Astrocyte (in vitro differentiated cells and primary cell): ENCODE measurements around the gene PARD6A. TPM values are rescaled to one million over a fixed set of nuclear protein-coding genes. Genes with fewer than 3 reads are reported as not detected.
"Not testable (repeated sequence)": the region's sequence is repeated elsewhere in the genome, so short reads cannot be mapped to it uniquely, and the experiment has no call there.

Source experiments
- DNase-seq: peaks from one replicate; pipeline ENCODE4 v3.0.0-alpha.2; 2010; ENCODE audit warnings: low read depth
- FAIRE-seq: peaks from 2 replicates; lab custom pipeline; 2011; peaks lifted over from hg19 to GRCh38; lab: Jason Lieb, UNC
- H2AFZ ChIP-seq: 2 replicates; pipeline ENCODE4 v1.6.0; 2012; ENCODE audit warnings: low read depth, low read length, inconsistent platforms
- H3K27ac ChIP-seq: 2 replicates; pipeline ENCODE4 v1.5.1; 2011; ENCODE audit warnings: low read depth, low read length, inconsistent platforms
- H3K27me3 ChIP-seq: 2 replicates; pipeline ENCODE4 v1.6.0; 2011; ENCODE audit warnings: low read length, inconsistent platforms; ENCODE audit not compliant: insufficient read depth
- H3K36me3 ChIP-seq: 2 replicates; pipeline ENCODE4 v1.5.1; 2011; ENCODE audit warnings: low read length, inconsistent platforms; ENCODE audit not compliant: insufficient read depth
- H3K4me1 ChIP-seq: 2 replicates; pipeline ENCODE4 v1.5.1; 2011; ENCODE audit warnings: low read length, inconsistent platforms; ENCODE audit not compliant: insufficient read depth
- H3K4me2 ChIP-seq: 2 replicates; pipeline ENCODE4 v1.6.0; 2012; ENCODE audit warnings: low read length, inconsistent platforms
- H3K4me3 ChIP-seq: 2 replicates; pipeline ENCODE4 v1.5.1; 2011; ENCODE audit warnings: low read depth, mild to moderate bottlenecking, low read length, inconsistent platforms; ENCODE audit not compliant: insufficient read depth
- H3K79me2 ChIP-seq: 2 replicates; pipeline ENCODE4 v1.6.0; 2012; ENCODE audit warnings: mild to moderate bottlenecking, low read length, inconsistent platforms; ENCODE audit not compliant: insufficient read depth
- H3K9ac ChIP-seq: 2 replicates; pipeline ENCODE4 v1.6.0; 2012; ENCODE audit warnings: mild to moderate bottlenecking, low read length, inconsistent platforms
- H3K9me3 ChIP-seq: 2 replicates; pipeline ENCODE4 v1.5.1; 2012; ENCODE audit warnings: low read depth, mild to moderate bottlenecking, low read length, inconsistent platforms; ENCODE audit not compliant: insufficient read depth
- H4K20me1 ChIP-seq: 2 replicates; pipeline ENCODE4 v1.6.0; 2012; ENCODE audit warnings: low read length, inconsistent platforms; ENCODE audit not compliant: insufficient read depth
- H3K27ac Mint-ChIP-seq: one replicate; pipeline ENCODE4 v1.8.0; 2021; ENCODE audit warnings: mild to moderate bottlenecking, mixed read lengths; ENCODE audit not compliant: unreplicated experiment
- H3K27me3 Mint-ChIP-seq: one replicate; pipeline ENCODE4 v1.8.0; 2021; ENCODE audit warnings: low read depth, mixed read lengths; ENCODE audit not compliant: unreplicated experiment
- H3K36me3 Mint-ChIP-seq: one replicate; pipeline ENCODE4 v1.8.0; 2021; ENCODE audit warnings: low read depth, mixed read lengths; ENCODE audit not compliant: unreplicated experiment
- H3K4me1 Mint-ChIP-seq: one replicate; pipeline ENCODE4 v1.8.0; 2021; ENCODE audit warnings: low read depth, mixed read lengths; ENCODE audit not compliant: unreplicated experiment
- H3K4me3 Mint-ChIP-seq: one replicate; pipeline ENCODE4 v1.8.0; 2021; ENCODE audit warnings: mild to moderate bottlenecking, moderate library complexity, mixed read lengths; ENCODE audit not compliant: unreplicated experiment
- H3K9me3 Mint-ChIP-seq: one replicate; pipeline ENCODE4 v1.8.0; 2021; ENCODE audit warnings: mild to moderate bottlenecking, mixed read lengths; ENCODE audit not compliant: unreplicated experiment
- EZH2 ChIP-seq: IDR thresholded peaks from 2 replicates; pipeline ENCODE4 v1.6.1; 2012; ENCODE audit warnings: mild to moderate bottlenecking, low read length, inconsistent platforms; ENCODE audit not compliant: insufficient read depth
- total RNA-seq: library from RNA; stranded (reverse); gene quantifications from 2 replicates; pipeline ENCODE4 v1.2.1, GENCODE V29; 2021
- TF ChIP-seq, protein P1 (sequence below): IDR thresholded peaks from 2 replicates; pipeline ENCODE4 v1.5.1; 2011; ENCODE audit warnings: low read depth, mild to moderate bottlenecking, inconsistent platforms, low read length, moderate library complexity; ENCODE audit not compliant: insufficient read depth

The PARD6A gene
- total RNA-seq, 1 donor from 2014 or later = 1.4 TPM

DNA sequence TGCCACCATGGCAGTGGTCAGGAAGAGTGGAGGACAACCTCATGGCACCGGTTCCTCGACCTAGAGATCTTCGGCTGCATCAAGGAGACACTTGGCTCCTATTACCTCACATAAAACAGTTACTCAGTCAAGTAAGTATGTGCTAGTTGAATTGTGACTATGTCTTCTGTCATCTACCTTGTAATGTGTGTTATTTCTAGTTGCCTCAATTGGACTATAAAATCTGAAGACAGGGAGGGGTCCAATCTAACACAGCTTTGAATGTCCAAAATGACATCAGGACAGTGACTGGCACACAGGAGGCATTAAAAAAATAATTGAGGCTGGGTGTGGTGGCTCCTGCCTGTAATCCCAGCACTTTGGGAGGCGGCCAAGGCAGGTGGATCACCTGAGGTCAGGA lies 23.0 kb downstream of the PARD6A start:
- H3K27ac ChIP-seq = no peak overlapping the region
- Mint-ChIP-seq H3K9me3 (no peaks in the 10 kb centered on the region), H3K4me3 (no peak overlapping the region), H3K36me3 (peaks cover 23% of the 10 kb centered on the region), H3K27me3 (no peaks in the 10 kb centered on the region), H3K27ac (no peak overlapping the region), H3K4me1 (no peaks in the 10 kb centered on the region)
- no peak overlapping the region for H3K9ac ChIP-seq
- H3K4me2 ChIP-seq = no peak overlapping the region
- peaks cover 7% of the 10 kb centered on the region for H3K36me3 ChIP-seq
- peaks cover 11% of the 10 kb centered on the region for H4K20me1 ChIP-seq
- H3K9me3 ChIP-seq = no peaks in the 10 kb centered on the region
- no peak overlapping the region for H2AFZ ChIP-seq
- no peak overlapping the region for H3K4me3 ChIP-seq
- H3K79me2 ChIP-seq = no peaks in the 10 kb centered on the region
- TF ChIP-seq, protein P1, sequence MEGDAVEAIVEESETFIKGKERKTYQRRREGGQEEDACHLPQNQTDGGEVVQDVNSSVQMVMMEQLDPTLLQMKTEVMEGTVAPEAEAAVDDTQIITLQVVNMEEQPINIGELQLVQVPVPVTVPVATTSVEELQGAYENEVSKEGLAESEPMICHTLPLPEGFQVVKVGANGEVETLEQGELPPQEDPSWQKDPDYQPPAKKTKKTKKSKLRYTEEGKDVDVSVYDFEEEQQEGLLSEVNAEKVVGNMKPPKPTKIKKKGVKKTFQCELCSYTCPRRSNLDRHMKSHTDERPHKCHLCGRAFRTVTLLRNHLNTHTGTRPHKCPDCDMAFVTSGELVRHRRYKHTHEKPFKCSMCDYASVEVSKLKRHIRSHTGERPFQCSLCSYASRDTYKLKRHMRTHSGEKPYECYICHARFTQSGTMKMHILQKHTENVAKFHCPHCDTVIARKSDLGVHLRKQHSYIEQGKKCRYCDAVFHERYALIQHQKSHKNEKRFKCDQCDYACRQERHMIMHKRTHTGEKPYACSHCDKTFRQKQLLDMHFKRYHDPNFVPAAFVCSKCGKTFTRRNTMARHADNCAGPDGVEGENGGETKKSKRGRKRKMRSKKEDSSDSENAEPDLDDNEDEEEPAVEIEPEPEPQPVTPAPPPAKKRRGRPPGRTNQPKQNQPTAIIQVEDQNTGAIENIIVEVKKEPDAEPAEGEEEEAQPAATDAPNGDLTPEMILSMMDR = no peak
- TF ChIP-seq EZH2 = no peak
- FAIRE-seq (no peak), DNase-seq (no peak)
- no peaks in the 10 kb centered on the region for H3K27me3 ChIP-seq
- no peaks in the 10 kb centered on the region for H3K4me1 ChIP-seq

DNA sequence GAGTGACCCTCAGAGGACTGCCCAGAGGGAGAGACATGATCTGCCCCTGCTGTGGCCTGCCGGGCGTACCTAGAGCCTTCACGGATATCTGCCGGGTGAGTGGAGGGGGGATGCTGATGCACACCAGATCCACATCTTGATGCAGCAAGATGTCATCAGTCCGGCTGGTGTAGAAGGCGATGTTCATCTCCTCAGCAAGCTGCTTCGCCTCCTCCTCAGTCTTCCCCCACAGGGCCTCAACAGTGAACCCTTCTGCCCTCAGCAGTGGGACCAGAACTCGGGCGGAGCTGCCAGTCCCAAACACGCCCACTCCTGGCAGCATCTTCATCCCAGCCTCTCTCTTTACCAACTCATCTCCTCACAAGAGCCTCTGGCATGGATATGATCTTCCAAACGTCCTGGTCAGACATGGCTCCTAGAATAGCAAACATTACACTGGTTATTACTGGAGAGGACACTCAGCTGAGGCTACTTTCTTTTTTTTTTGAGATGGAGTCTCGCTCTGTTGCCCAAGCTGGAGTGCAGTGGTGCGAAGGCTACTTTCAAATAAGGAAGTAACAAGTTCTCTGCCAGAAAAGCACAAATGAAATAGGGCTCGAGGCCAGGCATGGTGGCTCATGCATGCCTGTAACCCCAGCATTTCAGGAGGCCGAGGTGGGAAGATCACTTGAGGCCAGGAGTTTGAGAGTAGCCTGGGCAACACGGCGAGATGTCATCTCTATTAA lies 24.8 kb downstream of the PARD6A start:
- H3K4me1 ChIP-seq = no peaks in the 10 kb centered on the region
- DNase-seq (no peak), FAIRE-seq (no peak)
- H3K4me3 Mint-ChIP-seq = no peak overlapping the region
- peaks cover 17% of the 10 kb centered on the region for H4K20me1 ChIP-seq
- no peaks in the 10 kb centered on the region for H3K9me3 Mint-ChIP-seq
- H3K27me3 Mint-ChIP-seq = no peaks in the 10 kb centered on the region
- H3K79me2 ChIP-seq = peaks cover 5% of the 10 kb centered on the region
- H3K36me3 ChIP-seq = peaks cover 7% of the 10 kb centered on the region
- no peaks in the 10 kb centered on the region for H3K9me3 ChIP-seq
- no peak overlapping the region for H3K4me3 ChIP-seq
- no peak overlapping the region for H3K27ac Mint-ChIP-seq
- H3K27me3 ChIP-seq = no peaks in the 10 kb centered on the region
- H3K4me2 ChIP-seq = no peak overlapping the region
- no peak overlapping the region for H2AFZ ChIP-seq
- H3K27ac ChIP-seq = no peak overlapping the region
- H3K4me1 Mint-ChIP-seq = no peaks in the 10 kb centered on the region
- peaks cover 19% of the 10 kb centered on the region for H3K36me3 Mint-ChIP-seq
- no peak overlapping the region for H3K9ac ChIP-seq
- TF ChIP-seq, protein P1 = no peak
- TF ChIP-seq EZH2 = no peak

- not testable (repeated sequence) for H3K27ac ChIP-seq, DNase-seq, H3K4me1 Mint-ChIP-seq, H3K27me3 Mint-ChIP-seq, H2AFZ ChIP-seq, H3K9me3 ChIP-seq, H3K27ac Mint-ChIP-seq, H3K4me1 ChIP-seq, FAIRE-seq, H3K9me3 Mint-ChIP-seq, H3K4me2 ChIP-seq, H3K4me3 ChIP-seq, H3K9ac ChIP-seq, H3K4me3 Mint-ChIP-seq, H3K27me3 ChIP-seq, H3K36me3 ChIP-seq
- Histone ChIP-seq H4K20me1 (peaks cover 46% of the 10 kb centered on the region), H3K79me2 (peaks cover 29% of the 10 kb centered on the region)
- H3K36me3 Mint-ChIP-seq = peaks cover 16% of the 10 kb centered on the region
These were observed 32.9 kb downstream of the PARD6A start for GRCh38 chr16:67693517-67694285.
